NCI-H1048 (cell line): ENCODE measurements around the gene MBD5.

Experiments
- DNase-seq: peaks from one replicate; lab custom pipeline; 2025; lab: John Stamatoyannopoulos, UW

The MBD5 gene

GRCh38 chr2:148124271-148124670 lies 103.4 kb downstream of the MBD5 start:
- DNase-seq, result no peak

- no peak for DNase-seq
Observed at GRCh38 chr2:148130581-148130980, 109.7 kb downstream of the MBD5 start.

DNA sequence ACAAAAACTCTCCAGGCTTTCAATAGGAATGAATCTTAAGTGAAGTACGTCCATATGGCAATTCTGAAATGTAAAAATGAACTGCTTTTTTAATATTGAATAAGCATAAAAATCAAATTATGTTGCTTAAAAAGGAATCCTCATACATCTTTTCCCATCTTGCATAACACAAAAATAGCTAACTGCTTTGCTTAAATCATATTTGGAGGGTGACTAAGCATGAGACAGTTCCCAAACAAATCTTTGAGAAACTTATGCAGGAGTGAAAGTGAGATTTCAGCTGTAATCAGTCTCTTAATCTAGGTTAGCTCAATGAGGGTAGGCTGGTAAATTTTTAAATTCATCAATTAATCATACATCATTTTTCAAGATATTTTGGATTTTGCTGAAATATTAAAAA lies 111.5 kb downstream of the MBD5 start:
- DNase-seq, result no peak

- no peak for DNase-seq
Observed at GRCh38 chr2:148135705-148136104, 114.8 kb downstream of the MBD5 start.

GRCh38 chr2:148136441-148136840 lies 115.5 kb downstream of the MBD5 start:
- DNase-seq, result no peak

DNA sequence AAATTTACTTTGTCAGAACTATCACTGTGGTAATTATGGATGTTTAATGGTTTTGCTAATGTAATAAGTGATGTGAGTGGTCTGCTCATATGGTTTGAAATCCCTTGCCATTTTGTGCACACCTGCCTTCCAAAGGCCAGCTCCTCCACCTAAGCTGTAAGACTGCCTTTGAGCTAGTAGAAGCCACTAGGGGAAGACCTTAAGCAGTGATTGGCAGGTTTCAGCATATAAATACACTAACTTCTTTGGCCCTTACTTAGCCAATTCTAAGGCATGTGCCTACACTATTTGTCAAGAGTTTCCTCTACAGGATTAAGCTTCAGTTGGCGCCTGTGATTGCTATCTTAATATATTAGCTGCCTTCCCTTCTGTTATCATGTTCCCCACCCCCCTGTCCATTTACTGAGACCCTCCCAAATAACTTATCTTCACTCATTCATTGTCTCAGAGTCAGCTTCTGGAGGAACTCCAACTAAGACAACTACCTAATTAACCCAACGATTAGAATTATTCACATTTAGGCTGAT lies 141.1 kb downstream of the MBD5 start:
- no peak for DNase-seq

DNA sequence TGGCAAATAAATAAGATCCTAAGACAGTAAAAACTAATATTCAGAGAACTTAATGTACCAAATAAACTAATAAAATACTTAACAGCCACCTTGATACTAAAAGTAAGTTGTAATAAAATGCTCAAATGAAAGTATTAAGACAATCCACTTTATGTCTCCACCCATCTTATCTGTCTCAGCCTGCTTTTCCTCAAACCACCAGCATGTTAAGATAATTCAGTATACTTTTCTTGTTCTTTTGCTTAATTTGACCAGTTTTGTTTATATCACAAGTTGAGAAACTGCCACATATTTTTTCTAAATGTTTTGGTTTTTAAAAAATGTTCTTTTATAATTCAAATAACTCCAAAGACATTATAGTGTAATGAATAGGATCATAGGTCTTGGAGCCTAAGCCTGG lies 142.0 kb downstream of the MBD5 start:
- DNase-seq, result no peak

- DNase-seq, result no peak
Observed at GRCh38 chr2:148165975-148166374, 145.1 kb downstream of the MBD5 start.

GRCh38 chr2:148167241-148167766 lies 146.4 kb downstream of the MBD5 start:
- no peak for DNase-seq

DNA sequence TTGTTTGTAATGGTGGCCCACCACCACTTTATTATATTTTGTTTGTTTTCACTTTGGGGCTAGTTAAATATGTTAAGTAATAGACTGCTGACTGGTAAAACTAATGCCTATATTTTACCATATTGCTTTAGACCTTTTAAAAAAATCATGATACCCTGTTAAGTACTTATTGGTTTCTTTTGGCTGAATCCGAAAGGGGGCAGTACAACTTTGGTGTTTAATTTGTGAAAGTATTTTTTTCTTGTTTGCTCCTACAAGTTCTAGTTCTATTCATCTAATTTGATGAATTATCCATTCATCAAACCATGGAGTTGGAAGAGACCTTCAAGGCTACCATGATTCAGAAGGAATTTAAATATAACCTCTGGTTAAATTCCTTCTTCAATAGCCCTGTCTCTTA lies 147.0 kb downstream of the MBD5 start:
- no peak for DNase-seq

DNA sequence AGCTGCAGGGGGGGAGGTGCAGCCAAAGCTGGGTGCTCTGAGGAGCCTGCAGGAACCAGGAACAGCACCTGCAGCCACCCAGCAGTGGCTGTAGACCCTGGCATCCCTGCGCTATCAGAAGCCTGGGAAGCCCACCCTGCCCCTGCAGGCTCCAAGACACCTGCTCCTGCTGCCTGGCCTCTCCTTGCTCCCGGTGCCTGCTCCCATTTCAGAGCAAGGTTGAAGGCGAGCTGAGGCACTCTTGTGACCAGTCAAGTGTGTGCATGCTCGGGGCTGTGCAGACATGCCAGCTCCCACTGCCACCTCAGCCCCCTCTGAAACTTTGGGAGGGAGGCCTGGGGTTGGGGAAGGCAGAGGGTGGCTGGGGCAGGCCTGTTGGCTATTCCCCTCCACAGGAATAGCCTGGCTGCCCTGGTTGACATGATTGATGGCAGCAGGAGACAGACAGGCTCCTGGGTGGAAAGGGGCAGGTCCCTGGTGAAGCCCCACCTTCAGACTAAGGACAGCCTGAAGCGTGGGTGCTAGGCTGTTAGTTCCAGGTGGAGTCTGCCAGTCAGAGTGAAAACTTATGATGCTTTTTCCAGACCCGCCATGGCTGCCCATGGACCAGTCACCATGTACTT lies 151.4 kb downstream of the MBD5 start:
- DNase-seq, result no peak

- DNase-seq, result no peak
Observed at GRCh38 chr2:148173168-148173567, 152.3 kb downstream of the MBD5 start.

DNA sequence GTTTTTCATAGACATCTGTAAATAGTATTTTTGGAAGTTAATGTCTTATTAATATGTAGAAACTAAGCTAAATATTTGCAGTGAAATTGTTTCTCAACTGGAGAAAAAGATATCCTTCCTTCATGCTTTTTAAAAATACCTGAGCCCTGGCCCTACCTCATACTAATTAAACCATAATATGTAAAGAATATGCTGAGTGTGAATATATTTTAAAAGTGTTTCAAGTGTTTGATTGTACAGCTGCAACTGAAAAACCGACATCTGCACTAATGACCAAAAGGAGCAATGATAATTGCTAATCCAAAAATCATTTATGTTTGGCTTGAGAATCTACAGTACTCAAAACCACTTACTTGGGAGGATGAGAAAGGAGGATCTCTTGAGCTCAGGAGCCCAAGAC lies 156.7 kb downstream of the MBD5 start:
- no peak for DNase-seq

GRCh38 chr2:148179724-148180123 lies 158.8 kb downstream of the MBD5 start:
- DNase-seq, result no peak

DNA sequence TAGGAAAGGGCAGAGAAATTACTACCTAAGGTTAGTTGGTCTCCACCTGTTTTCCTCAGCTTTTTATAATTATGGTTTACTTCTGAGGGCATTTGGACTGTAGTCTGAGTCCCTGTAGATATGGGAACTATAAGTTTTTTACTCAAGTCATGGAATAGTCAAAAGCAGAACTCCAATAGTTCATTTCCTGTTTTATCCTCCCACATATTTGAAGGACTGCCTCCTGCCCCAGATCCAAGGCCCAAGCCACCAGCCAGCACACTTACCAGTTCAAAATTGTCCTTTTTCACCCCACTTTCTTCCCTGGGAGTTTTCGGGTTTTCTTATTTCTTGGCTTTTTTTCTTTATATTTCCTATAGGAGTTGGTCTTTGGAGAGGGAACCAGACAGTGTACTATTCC lies 164.1 kb downstream of the MBD5 start:
- no peak for DNase-seq

DNA sequence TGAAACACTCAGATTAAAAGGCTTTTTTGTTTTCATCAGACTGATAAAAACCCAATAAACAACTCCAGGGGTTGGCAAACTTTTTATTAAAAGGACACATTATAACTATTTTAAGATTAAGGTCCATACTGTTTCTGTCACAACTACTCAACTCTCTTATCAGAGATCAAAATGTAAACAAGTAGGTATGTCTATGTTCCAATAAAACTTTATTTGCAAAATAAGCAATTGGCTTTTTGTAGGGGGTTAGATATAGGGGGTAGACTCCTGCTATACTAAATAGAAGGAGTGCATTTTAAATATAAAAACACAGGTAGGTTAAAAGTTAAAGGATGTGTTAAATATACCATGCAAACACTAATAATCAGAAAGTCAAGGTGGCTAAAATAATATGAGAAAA lies 174.0 kb downstream of the MBD5 start:
- DNase-seq, result no peak

DNA sequence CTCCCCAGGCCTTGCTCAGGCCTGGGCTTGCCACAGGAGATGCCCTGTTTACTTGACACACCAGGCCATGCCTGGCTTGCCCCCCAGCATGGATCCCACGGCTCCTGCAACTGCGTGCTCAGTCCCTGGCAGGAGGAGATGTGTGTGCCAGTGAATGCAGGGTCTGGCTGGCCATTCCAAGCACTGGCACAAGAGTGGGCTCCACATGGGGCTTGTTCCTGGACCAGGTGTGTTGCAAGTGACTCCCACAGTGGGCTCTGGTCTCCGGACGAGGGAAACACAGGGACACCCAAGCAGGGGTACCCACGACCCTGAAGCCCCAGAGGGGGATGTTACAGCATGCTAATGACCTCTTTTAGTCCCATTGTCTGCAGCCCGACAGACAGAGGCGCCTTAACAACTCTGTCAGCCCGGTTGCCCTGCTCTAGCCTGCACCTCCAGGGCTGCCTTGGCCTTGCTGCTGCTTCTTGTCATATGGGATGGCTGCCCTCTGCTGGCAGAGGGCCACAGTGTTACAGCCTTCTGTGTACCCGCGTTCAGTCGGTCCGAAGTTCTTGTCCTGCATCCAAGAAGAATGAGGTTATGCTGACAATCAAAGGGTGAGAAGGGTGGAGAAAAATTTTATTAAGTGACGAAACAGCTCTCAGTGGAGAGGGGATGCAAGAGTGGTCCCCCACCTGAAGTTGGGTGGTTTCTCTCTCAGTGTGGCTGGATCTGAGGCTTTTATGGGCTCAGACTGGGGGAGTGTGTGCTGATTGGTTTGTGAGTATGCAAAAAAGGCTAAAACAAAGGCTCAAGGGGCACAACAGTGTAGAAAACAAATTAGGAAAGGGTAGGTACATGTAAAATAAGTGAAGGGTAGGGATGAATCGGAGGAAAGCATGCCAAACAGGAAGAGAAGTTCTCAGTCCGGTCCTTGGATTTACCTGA lies 180.4 kb downstream of the MBD5 start:
- DNase-seq, result no peak

DNA sequence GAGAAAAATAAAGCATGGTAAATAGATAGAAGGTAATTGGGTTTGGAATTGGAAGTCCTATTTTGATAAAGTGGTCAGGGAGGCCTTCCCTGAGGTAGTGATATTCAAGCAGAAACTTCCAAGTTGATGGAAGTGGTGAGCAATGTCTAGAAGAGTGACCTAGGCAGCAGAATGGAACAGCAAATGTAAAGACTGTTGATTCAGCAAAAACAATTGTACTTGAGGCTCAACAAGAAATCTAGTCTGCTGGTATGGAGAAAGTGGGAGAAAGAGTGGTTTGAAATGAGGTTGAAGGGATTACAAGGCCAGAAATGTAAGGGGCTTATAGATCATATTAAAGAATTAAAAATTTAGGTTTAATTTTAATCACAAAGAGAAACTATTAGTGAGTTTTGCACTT lies 181.3 kb downstream of the MBD5 start:
- no peak for DNase-seq

DNA sequence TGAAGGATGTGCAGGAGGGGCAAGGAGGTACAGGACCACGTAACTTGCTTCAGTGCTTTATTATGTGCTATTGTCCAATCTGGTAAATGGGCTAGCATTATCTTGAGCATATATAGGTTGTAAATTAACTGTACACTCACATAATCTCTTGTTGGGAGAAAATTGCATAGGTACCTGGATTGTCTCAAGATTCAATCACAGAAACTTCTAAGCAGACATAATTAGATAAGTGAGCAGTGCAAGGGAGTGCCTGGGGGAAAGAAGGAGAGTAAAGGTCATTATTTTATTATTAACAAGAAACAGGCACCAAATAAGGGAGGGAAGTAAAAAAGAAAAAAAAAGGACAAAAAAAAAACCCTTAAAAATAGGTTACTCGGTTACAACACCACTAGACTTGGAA lies 186.2 kb downstream of the MBD5 start:
- no peak for DNase-seq

DNA sequence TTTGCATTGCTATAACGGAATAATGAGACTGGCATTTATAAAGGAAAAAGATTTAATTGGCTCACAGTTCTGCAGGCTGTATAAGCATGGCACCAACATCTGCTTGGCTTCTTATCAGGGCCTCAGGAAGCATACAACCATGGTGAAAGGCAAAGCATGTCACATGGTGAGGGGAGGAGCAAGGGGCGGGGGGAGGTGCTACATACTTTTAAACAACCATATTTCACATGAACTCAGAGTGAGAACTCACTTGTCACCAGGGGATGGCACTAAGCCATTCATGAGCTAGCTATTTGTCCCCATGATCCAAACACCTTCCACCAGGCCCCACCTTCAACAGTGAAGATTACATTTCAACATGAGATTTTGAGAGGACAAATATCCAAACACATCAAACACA lies 188.7 kb downstream of the MBD5 start:
- DNase-seq, result no peak

DNA sequence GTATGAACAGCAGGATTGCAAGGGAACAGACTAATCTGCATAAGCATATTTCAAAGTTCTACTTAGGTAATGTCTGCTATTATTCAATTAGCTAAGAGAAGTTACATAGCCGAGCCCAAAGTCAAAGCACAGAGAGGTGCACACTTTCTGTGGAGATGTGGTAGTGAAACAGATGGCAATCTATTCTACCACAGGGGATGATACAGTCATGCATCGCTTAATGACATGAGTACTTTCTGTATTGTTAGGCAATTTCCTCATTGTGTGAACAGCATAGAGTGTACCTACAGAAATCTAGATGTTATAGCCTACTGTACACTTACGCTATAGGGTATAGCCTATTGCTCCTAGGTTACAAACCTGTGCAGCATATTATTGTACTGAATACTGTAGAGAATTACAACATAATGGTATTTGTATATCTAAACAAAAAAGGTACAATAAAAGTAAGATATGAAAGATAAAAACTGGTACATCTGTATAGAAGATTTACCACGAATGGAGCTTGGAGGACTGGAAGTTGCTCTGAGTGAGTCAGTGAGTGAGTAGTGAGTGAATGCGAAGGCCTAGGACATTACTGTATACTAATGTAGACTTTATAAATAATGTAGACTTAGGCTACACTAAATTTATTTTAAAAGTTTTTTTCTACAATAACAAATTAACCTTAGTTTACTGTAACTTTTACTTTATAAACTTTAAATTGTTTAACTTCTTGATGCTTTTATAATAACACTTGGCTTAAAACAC lies 197.6 kb downstream of the MBD5 start:
- no peak for DNase-seq

DNA sequence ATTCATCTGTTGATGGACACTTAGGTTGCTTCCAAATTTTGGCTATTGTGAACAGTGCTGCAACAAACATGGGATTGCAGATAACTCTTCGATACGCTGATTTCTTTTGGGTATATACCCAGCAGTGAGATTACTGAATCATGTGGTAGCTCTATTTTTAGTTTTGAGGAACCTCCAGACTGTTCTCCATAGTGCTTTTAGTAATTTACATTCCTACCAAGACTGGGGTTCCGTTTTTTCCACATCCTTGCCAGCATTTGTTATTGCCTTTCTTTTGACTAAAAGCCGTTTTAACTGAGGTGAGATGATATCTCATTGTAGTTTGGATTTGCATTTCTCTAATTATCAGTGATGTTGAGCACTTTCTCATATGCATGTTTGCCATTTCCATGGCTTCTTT lies 200.3 kb downstream of the MBD5 start:
- no peak for DNase-seq
